NCI-H2227 treated with DMSO at 0.1 percent for 48 hours (cell line): ENCODE results near the gene PSORS1C2.
"Not testable (repeated sequence)": the region's sequence is repeated elsewhere in the genome, so short reads cannot be mapped to it uniquely, and the experiment has no call there.

Experiments used
- DNase-seq: peaks from one replicate; lab custom pipeline; 2025; lab: John Stamatoyannopoulos, UW

Gene PSORS1C2

DNA sequence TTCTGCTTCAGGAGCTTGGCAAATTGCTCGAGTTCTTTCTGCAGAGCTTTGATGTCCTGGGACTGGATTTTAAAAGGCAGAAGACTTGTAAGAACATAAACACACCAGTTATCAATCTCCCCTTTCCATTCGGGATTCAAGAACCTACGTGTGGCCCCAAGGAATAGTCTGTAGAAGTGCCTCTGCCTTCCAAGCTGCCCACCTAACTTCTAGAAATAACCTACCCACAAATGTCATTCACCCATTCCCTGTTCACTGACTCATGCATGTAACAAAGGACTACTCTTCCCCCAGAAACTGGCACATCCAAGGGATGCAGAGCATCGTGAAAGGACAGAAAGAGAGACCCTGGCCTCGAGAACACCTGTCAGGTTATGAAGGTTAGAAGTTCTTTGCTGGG is 27.1 kb upstream of the PSORS1C2 start:
- DNase-seq, result no peak

- DNase-seq, result not testable (repeated sequence)
These were observed 26.4 kb upstream of the PSORS1C2 start for GRCh38 chr6:31165064-31165832.

DNA sequence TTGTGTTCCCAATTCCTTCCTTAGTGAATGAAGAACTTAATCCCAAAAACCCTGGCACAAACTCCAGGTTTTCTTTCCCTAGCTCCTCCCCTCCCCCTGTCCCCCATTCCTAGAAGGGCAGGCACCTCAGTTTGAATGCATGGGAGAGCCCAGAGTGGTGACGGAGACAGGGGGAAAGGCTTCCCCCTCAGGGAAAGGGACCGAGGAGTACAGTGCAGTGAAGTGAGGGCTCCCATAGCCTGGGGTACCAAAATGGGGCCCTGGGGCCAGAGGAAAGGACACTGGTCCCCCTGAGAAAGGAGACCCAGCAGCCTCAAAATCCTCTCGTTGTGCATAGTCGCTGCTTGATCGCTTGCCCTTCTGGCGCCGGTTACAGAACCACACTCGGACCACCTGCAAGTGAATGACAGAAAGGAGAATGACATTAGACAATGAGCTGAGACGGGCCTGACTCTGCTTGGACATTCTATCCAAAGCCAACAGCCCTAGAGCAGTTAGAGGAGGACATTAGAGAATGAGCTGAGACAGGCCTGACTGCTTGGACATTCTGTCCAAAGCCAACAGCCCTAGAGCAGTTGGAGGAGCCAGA is 25.7 kb upstream of the PSORS1C2 start:
- DNase-seq, result not testable (repeated sequence)

- no peak for DNase-seq
These were observed 25.1 kb upstream of the PSORS1C2 start for GRCh38 chr6:31163922-31164321.

DNA sequence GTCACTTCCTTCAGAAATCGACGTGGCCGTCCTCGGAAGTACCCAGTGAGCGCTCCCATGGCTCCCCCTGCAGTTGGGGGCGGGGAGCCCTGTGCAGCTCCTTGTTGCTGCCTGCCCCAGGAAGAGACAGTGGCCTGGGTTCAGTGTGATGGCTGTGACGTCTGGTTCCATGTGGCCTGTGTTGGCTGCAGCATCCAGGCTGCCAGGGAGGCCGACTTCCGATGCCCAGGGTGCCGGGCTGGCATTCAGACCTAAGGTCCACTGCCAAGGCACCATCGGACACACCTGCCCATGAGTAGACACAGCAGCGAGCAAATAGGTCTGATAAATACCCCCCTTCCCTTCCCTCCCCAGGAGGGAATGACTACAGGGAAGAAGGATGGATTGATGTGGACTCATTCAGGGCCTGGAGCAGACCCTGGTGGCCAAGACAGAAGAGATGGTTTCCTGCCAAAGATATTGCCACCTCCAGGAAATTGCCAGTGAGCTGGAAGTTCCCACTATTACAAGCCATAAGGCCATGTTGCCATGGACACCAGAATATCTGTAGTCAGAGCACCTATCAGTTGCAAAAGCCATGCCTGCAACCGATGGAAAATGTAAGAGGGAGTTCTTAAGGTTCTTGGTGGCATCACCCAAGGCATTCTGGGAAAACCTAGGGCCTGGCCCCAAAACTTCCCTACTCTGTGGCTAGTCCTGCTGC is 23.7 kb upstream of the PSORS1C2 start:
- no peak for DNase-seq

DNA sequence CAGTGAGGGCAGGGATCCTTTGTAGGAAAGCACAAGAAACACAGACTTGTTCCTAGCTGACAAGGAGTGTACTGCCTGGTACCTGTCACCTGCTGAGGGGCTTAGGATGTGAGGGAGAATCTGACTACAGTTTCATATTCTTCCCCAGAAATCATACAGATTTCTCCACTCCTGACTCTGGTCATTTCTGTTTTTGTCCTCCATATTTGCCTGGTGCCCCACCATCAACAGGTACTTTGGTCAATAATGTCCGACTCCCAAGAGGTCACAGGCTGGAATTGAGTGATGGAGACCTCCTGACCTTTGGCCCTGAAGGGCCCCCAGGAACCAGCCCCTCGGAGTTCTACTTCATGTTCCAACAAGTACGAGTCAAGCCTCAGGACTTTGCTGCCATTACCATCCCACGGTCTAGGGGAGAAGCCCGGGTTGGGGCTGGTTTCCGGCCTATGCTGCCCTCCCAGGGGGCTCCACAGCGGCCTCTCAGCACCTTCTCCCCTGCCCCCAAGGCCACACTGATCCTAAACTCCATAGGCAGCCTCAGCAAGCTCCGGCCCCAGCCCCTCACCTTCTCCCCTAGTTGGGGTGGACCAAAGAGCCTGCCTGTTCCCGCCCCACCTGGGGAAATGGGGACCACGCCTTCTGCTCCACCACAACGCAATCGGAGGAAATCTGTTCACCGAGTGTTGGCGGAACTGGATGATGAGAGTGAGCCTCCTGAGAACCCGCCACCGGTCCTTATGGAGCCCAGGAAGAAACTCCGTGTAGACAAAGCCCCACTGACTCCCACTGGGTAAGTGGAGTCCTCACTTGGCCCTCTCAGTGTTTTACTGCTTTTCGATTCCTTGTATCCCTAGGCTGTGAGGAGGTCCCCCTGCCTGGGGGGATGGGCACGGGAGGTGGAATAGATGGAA is 22.6 kb upstream of the PSORS1C2 start:
- DNase-seq, result no peak

GRCh38 chr6:31158863-31159855 is 20.3 kb upstream of the PSORS1C2 start:
- DNase-seq, result no peak

DNA sequence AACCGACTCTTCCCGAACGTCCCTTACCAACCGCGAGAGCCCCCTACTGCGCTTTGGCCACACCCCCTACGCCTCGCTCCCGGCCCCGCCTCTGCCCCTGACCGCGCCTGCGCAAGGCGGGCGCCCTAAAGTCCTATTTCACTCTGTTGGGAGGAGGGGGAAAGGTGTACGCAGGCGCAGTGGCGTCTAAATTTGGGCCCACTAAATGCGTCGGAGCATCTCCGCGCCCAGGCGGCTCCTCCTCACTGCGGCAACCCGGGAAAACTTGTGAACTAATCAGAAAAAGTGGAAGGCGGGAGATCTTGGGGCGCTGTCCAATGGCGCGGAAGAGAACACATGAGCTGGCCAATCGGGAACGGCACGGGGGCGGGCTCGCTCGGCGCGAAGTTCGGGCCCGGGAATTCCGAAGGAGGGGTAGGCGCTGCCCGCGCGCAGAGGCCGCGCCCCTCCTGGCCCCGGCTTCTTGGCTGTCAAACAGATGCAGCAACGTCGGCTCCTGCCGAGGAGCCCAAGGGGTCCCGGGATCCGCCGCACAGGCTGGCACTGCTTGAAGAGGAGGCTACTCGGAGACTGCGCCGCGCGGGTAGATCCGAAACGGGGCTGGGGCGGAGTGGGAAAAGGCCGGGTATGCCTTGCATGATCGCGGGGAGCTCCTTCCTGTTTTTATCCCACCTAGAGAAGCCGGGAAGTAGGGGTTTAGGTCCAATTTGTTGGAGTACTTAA is 19.4 kb upstream of the PSORS1C2 start, which contains the start of gene TCF19:
Gene TCF19 (plus strand): TSS at position 450 of the 723 bp plus-strand sequence. CDS start 881 bp downstream, outside the sequence.
- peak; percentile 98 for DNase-seq

GRCh38 chr6:31157513-31158139 is 18.8 kb upstream of the PSORS1C2 start, which contains the start of gene CCHCR1:
Gene CCHCR1, minus strand, starts transcription at chr6:31157802. Its CDS starts 202 bp downstream, at chr6:31157600.
- DNase-seq, result no peak

DNA sequence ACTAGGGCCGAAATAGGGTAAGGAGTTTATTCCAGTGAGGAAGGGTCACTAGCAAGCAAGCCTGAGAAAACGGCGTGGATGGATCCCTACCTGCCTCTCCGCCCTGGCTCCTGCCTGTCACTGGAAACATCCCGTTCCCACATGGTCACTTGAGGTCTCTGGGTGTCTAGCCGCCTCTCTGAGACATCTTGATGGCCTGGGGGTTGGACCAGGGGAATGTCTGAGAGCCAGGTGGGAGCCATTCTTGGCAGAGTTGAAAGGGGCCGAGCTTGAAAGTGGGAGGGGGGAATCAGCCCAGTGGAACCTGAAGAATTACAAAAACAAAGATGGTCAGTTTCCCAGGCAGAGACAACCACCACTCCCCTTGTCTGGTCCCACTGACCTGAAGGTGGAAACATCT is 17.8 kb upstream of the PSORS1C2 start:
- DNase-seq, result no peak

- no peak for DNase-seq
These were observed 15.6 kb upstream of the PSORS1C2 start for GRCh38 chr6:31154436-31154835.

DNA sequence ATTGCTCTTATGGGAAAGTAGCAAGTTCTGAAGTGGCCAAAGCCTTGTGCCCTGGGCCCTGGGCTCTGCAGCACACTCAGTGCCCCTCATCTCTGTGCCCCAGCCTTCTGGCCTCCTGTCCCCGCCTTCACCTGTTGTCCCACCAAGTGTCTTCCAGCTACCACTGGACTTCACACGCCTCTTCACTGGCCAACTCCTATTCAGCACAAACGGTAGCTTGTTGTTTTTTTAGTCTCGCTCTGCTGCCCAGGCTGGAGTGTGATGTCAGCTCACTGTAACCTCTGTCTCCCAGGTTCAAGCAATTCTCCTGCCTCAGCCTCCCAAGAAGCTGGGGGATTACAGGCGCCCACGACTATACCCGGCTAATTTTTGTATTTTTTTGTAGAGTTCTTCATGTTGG is 13.9 kb upstream of the PSORS1C2 start:
- no peak for DNase-seq

DNA sequence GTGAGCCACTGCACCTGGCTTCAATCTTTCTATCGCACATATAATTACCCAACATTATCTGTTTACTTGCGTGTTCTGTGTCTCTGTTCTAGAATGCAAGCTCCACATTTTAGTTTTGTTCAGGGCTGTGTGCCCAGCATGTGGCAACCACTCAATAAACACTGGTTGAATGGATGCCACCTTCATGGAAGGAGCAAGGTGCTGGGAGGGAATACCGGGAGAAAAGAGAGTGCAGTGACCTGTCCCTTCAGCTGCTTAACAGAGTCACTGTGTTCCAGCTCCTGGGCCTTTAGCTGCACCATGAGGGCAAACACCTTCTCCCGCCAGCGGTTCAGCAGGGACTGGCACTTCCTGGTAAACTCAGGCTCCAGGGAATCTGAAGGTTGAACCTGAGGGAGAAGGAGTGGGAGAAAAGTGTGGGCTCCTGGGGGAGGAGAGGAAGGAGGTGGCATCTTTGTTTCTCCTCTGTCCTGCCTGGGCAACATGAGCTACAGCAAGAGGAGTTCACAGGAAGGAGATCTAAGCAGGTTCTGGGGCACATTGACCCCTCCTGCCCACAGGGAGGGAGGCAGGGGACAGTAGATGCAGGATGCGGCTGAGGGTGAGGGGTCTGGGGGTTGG is 11.1 kb upstream of the PSORS1C2 start:
- no peak for DNase-seq

DNA sequence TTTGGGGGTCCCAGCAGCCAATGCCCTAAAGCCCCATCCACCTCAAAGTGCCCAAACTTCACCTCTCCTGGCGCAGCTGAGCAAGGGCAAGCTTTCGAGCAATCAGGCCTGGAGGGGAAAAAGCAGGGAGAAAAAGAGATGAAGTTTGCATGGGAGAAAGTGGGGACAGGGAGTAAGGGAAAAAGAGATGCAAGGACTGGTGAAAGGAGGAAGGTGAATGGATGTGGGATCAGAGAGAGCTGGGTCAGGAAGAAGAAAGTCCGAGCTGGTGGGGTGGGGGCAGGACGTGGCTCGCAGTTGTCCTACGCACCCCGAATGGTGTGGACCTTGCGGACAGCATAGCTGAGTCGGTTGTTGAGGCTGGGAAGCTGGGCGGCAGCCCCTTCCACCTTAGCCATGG is 6.5 kb upstream of the PSORS1C2 start:
- DNase-seq, result no peak

- DNase-seq, result no peak
These were observed 6.1 kb upstream of the PSORS1C2 start for GRCh38 chr6:31144970-31145340.

- DNase-seq, result no peak
These were observed 5.6 kb upstream of the PSORS1C2 start for GRCh38 chr6:31144296-31144969.

DNA sequence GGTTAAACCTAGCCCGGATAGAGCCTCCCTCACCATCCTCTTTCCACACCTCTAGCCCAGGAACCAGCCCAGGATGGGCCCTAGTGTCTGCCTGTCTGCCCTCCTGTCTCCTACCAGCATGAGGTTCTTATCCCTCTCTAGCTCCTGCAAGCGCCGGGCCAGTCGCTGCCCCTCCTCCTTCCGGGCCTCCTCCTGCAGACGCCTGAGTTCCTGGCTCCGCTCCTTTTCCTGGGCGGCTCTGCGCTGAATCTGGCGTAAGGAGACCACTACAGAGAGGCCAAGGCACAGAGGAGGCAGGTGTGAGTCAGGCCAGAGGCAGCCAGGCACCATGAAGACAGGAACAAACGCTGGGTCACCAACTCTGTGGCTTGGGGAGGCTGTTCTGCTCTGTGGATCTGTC is 4.3 kb upstream of the PSORS1C2 start:
- peak; percentile 38 for DNase-seq

GRCh38 chr6:31142361-31142761 is 3.5 kb upstream of the PSORS1C2 start:
- DNase-seq, result no peak
